Measurements from ENCODE around the gene TRIM33. TPM values are rescaled to one million over a fixed set of nuclear protein-coding genes. Genes with fewer than 3 reads are reported as not detected.

TRIM33 gene
- total RNA-seq, 1 experiment from 2014 or later, result 28.7 TPM

DNA sequence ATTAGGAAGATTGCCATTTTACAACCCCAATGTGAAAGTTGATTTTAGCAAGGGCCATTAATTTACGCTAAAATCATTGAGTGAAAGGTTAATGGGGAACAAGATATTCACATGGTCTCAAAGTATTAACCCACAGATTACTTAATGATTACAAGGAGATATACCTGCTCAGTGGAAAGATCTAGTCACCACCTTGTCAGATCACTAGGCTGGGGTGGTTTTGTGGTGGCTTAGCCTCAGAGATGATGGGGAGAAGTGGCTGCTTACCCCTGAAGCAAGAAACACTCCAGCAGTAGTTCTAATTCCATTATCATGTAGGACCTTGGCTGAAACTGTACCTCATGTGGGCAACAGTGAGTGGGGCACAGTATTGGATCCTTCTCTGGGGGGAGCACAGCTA is 20.1 kb upstream of the TRIM33 start:
- Mint-ChIP-seq H3K4me1 (ENCODE audit: low read depth, unreplicated experiment) (peaks cover 7% of the 10 kb centered on the region), H3K36me3 (ENCODE audit: insufficient read depth, unreplicated experiment) (no peaks in the 10 kb centered on the region), H3K4me3 (ENCODE audit: unreplicated experiment) (no peak overlapping the region), H3K27me3 (ENCODE audit: insufficient read depth, unreplicated experiment) (no peaks in the 10 kb centered on the region), H3K9me3 (ENCODE audit: unreplicated experiment) (no peaks in the 10 kb centered on the region), H3K27ac (ENCODE audit: unreplicated experiment) (no peak overlapping the region)
- ChIA-PET CTCF (no interaction called here), POLR2A (no interaction called here)
- Histone ChIP-seq H3K27me3 (replicated peaks; ENCODE audit: control insufficient read depth, insufficient read depth, low read length) (no peaks in the 10 kb centered on the region), H3K4me3 (ENCODE audit: low read depth, low read length) (no peak overlapping the region), H3K36me3 (ENCODE audit: control insufficient read depth, insufficient read depth, low read length) (no peaks in the 10 kb centered on the region), H3K9me3 (no peaks in the 10 kb centered on the region), H3K4me1 (peaks cover 14% of the 10 kb centered on the region)
- TF ChIP-seq, protein P1, sequence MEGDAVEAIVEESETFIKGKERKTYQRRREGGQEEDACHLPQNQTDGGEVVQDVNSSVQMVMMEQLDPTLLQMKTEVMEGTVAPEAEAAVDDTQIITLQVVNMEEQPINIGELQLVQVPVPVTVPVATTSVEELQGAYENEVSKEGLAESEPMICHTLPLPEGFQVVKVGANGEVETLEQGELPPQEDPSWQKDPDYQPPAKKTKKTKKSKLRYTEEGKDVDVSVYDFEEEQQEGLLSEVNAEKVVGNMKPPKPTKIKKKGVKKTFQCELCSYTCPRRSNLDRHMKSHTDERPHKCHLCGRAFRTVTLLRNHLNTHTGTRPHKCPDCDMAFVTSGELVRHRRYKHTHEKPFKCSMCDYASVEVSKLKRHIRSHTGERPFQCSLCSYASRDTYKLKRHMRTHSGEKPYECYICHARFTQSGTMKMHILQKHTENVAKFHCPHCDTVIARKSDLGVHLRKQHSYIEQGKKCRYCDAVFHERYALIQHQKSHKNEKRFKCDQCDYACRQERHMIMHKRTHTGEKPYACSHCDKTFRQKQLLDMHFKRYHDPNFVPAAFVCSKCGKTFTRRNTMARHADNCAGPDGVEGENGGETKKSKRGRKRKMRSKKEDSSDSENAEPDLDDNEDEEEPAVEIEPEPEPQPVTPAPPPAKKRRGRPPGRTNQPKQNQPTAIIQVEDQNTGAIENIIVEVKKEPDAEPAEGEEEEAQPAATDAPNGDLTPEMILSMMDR (IDR thresholded peaks at IDR 0.05; ENCODE audit: insufficient read depth in 1 of 2, low read depth in 1 of 2, low read length in 1 of 2, severe bottlenecking in 1 of 2, unreplicated experiment in 1 of 2), result no peak
- no peak for DNase-seq
- intact Hi-C loops (cut with micrococcal nuclease; ENCODE audit: unreplicated experiment), result loop anchor here (2.0 kb wide), 1 partner anchor 44 kb away; no protein-coding TSS in a partner anchor
- BruUV-seq (replicated peaks), result no TSS peak

- Mint-ChIP-seq H3K27ac (ENCODE audit: unreplicated experiment) (no peak overlapping the region), H3K27me3 (ENCODE audit: insufficient read depth, unreplicated experiment) (no peaks in the 10 kb centered on the region), H3K9me3 (ENCODE audit: unreplicated experiment) (no peaks in the 10 kb centered on the region), H3K4me3 (ENCODE audit: unreplicated experiment) (no peak overlapping the region), H3K36me3 (ENCODE audit: insufficient read depth, unreplicated experiment) (no peaks in the 10 kb centered on the region), H3K4me1 (ENCODE audit: low read depth, unreplicated experiment) (peaks cover 6% of the 10 kb centered on the region)
- ChIA-PET POLR2A (no interaction called here), CTCF (no interaction called here)
- H3K9me3 ChIP-seq, result no peaks in the 10 kb centered on the region
- no peaks in the 10 kb centered on the region for H3K36me3 ChIP-seq (ENCODE audit: control insufficient read depth, insufficient read depth, low read length)
- TF ChIP-seq, protein P1 (IDR thresholded peaks at IDR 0.05; ENCODE audit: insufficient read depth in 1 of 2, low read depth in 1 of 2, low read length in 1 of 2, severe bottlenecking in 1 of 2, unreplicated experiment in 1 of 2), result no peak
- DNase-seq, result no peak
- BruUV-seq (replicated peaks), result no TSS peak
- no peak overlapping the region for H3K4me3 ChIP-seq (ENCODE audit: low read depth, low read length)
- peaks cover 5% of the 10 kb centered on the region for H3K4me1 ChIP-seq
- H3K27me3 ChIP-seq (replicated peaks; ENCODE audit: control insufficient read depth, insufficient read depth, low read length), result no peaks in the 10 kb centered on the region
- intact Hi-C loops (cut with micrococcal nuclease; ENCODE audit: unreplicated experiment), result loop anchor here (2.0 kb wide), 1 partner anchor 43 kb away; no protein-coding TSS in a partner anchor
Measured at GRCh38 chr1:114530224-114530623, 19.2 kb upstream of the TRIM33 start.

GRCh38 chr1:114524944-114525343 is 13.9 kb upstream of the TRIM33 start:
- H3K27me3 ChIP-seq (replicated peaks; ENCODE audit: control insufficient read depth, insufficient read depth, low read length), result no peaks in the 10 kb centered on the region
- TF ChIP-seq, protein P1 (IDR thresholded peaks at IDR 0.05; ENCODE audit: insufficient read depth in 1 of 2, low read depth in 1 of 2, low read length in 1 of 2, severe bottlenecking in 1 of 2, unreplicated experiment in 1 of 2), result no peak
- no peaks in the 10 kb centered on the region for H3K36me3 ChIP-seq (ENCODE audit: control insufficient read depth, insufficient read depth, low read length)
- H3K4me3 ChIP-seq (ENCODE audit: low read depth, low read length), result no peak overlapping the region
- BruUV-seq (replicated peaks), result no TSS peak
- intact Hi-C loops (cut with micrococcal nuclease; ENCODE audit: unreplicated experiment), result no loop called here
- ChIA-PET CTCF (no interaction called here), POLR2A (no interaction called here)
- no peak overlapping the region for H3K4me3 Mint-ChIP-seq (ENCODE audit: unreplicated experiment)
- no peak overlapping the region for H3K27ac Mint-ChIP-seq (ENCODE audit: unreplicated experiment)
- no peaks in the 10 kb centered on the region for H3K9me3 ChIP-seq
- H3K36me3 Mint-ChIP-seq (ENCODE audit: insufficient read depth, unreplicated experiment), result no peaks in the 10 kb centered on the region
- H3K4me1 ChIP-seq, result no peaks in the 10 kb centered on the region
- H3K4me1 Mint-ChIP-seq (ENCODE audit: low read depth, unreplicated experiment), result no peaks in the 10 kb centered on the region
- H3K27me3 Mint-ChIP-seq (ENCODE audit: insufficient read depth, unreplicated experiment), result no peaks in the 10 kb centered on the region
- no peaks in the 10 kb centered on the region for H3K9me3 Mint-ChIP-seq (ENCODE audit: unreplicated experiment)
- no peak for DNase-seq
